ENCODE measurements around the gene PTPRM.

Gene PTPRM

GRCh38 chr18:7567474-7568425 lies 634 bp downstream of the PTPRM start:
- DNase-seq, result peak; percentile 94

GRCh38 chr18:7568426-7568825 lies 1.3 kb downstream of the PTPRM start:
- DNase-seq, result no peak

- no peak for DNase-seq
These were observed 4.5 kb downstream of the PTPRM start for GRCh38 chr18:7571626-7572025.

- DNase-seq, result no peak
These were observed 5.7 kb downstream of the PTPRM start for GRCh38 chr18:7572822-7573221.

GRCh38 chr18:7575465-7576028 lies 8.4 kb downstream of the PTPRM start:
- no peak for DNase-seq

GRCh38 chr18:7576077-7576476 lies 9.0 kb downstream of the PTPRM start:
- DNase-seq, result no peak

- DNase-seq, result no peak
These were observed 9.6 kb downstream of the PTPRM start for GRCh38 chr18:7576685-7577084.

- DNase-seq, result no peak
These were observed 10.6 kb downstream of the PTPRM start for GRCh38 chr18:7577706-7578105.

- DNase-seq, result no peak
These were observed 12.2 kb downstream of the PTPRM start for GRCh38 chr18:7579176-7579917.

- DNase-seq, result no peak
These were observed 12.9 kb downstream of the PTPRM start for GRCh38 chr18:7579918-7580542.

GRCh38 chr18:7584646-7585275 lies 17.6 kb downstream of the PTPRM start:
- DNase-seq, result no peak

- DNase-seq, result no peak
These were observed 18.2 kb downstream of the PTPRM start for GRCh38 chr18:7585276-7585670.

GRCh38 chr18:7586379-7586778 lies 19.3 kb downstream of the PTPRM start:
- no peak for DNase-seq

GRCh38 chr18:7590826-7591560 lies 23.9 kb downstream of the PTPRM start:
- DNase-seq, result no peak

- DNase-seq, result no peak
These were observed 25.4 kb downstream of the PTPRM start for GRCh38 chr18:7592305-7593071.

- no peak for DNase-seq
These were observed 26.2 kb downstream of the PTPRM start for GRCh38 chr18:7593218-7593819.

- DNase-seq, result no peak
These were observed 29.0 kb downstream of the PTPRM start for GRCh38 chr18:7596147-7596546.

GRCh38 chr18:7597500-7597899 lies 30.4 kb downstream of the PTPRM start:
- DNase-seq, result no peak

GRCh38 chr18:7598167-7599047 lies 31.3 kb downstream of the PTPRM start:
- DNase-seq, result no peak

All from right kidney (tissue), 1 donor.